C4-2B (cell line): Measurements from ENCODE around the gene UBE2E1.
"Not testable (repeated sequence)": the region's sequence is repeated elsewhere in the genome, so short reads cannot be mapped to it uniquely, and the experiment has no call there.

Experiments used
- CTCF ChIP-seq: fragments of 450-650 bp; conservative IDR thresholded peaks from 2 replicates; pipeline ENCODE4 v1.5.1; 2017; ENCODE audit warnings: mild to moderate bottlenecking
- ZFX ChIP-seq: fragments of 450-650 bp; IDR thresholded peaks from 2 replicates; pipeline ENCODE4 v1.6.1; 2017

GRCh38 chr3:23912335-23912734 lies 106.6 kb downstream of the UBE2E1 start:
- TF ChIP-seq CTCF, ZFX: not testable (repeated sequence)
